HG03095 (cell line): ENCODE measurements around the gene ZCCHC9.

Source experiments
- ATAC-seq: cut with Tn5 transposase; IDR thresholded peaks from one replicate; pipeline ENCODE4 v1.9.1; 2021; ENCODE audit warnings: moderate library complexity; ENCODE audit not compliant: unreplicated experiment

The ZCCHC9 gene

GRCh38 chr5:81354093-81354492 is 52.7 kb downstream of the ZCCHC9 start:
- no peak for ATAC-seq

- ATAC-seq, result no peak
Observed at GRCh38 chr5:81355291-81356251, 54.2 kb downstream of the ZCCHC9 start.

DNA sequence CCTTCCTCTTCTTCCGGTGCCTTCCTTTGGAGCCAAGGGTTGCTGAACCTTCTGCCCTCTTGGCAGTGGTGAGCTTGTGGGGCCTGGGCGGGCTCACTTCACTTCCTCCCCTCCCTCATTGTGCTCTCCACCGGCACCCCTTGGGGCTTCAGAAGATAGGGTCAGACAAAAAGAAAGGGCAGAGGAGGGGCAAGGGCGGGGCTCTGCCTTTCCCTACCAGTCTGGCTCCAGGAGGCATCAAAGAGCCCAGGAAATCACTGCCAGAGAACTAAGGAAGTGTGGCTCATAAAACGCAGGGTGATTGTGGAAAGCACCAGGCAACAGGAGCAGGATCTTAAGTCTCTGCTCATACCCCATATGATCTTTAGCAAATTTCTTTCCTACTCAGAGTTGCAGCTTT is 57.7 kb downstream of the ZCCHC9 start:
- ATAC-seq, result no peak

DNA sequence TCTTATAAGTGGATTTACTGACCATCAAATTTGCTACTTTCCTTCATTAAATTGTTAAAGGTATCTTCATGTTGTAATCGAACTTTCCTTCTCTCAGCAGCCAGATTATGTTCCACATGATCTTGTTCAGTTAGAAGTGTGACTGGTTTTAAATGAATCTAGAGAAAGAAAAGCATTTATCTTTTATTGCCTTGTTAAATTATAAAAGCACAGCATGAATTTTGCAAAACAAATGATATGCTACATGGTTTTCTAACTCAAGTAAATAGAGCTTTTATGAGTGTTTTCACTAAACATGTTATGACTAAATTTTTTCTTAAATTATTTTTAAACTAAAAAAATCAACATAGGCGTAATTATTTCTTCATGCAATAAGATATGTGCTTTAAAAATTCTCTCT is 58.5 kb downstream of the ZCCHC9 start:
- ATAC-seq, result no peak

- no peak for ATAC-seq
Observed at GRCh38 chr5:81360640-81361039, 59.3 kb downstream of the ZCCHC9 start.

- no peak for ATAC-seq
Observed at GRCh38 chr5:81361600-81361999, 60.2 kb downstream of the ZCCHC9 start.
